HepG2 (cell line): ENCODE results near the gene URM1. TPM values are rescaled to one million over a fixed set of nuclear protein-coding genes. Genes with fewer than 3 reads are reported as not detected.

ENCODE experiments used
- ATAC-seq: fragments of 200-7000 bp; cut with Tn5 transposase; 3 replicates; pipeline ENCODE4 v1.9.1; 2020; ENCODE audit warnings: mild to moderate bottlenecking, moderate library complexity
- BruUV-seq: library from RNA; stranded (reverse); fragments of 400-500 nt; replicated peaks from 2 replicates; lab custom pipeline; 2021; lab: Mats Ljungman, UMichigan
- CTCF ChIA-PET: fragments of 300-600 bp; formaldehyde crosslinking; extraction: SDS; loops from one replicate; lab custom pipeline; 2021; ENCODE audit warnings: low total read pairs, inconsistent platforms, low intra/inter-chr PET ratio; lab: Yijun Ruan, JAX
- POLR2A ChIA-PET: fragments of 350-600 bp; sonication (Branson Sonifier 250); formaldehyde crosslinking; loops from one replicate; lab custom pipeline; 2020; ENCODE audit warnings: antibody characterized with exemption, inconsistent platforms; lab: Yijun Ruan, JAX
- DNase-seq: peaks from one replicate; pipeline ENCODE4 v3.0.0-alpha.2; 2015; ENCODE audit warnings: low spot score
- FAIRE-seq: peaks from 3 replicates; lab custom pipeline; 2011; peaks lifted over from hg19 to GRCh38; lab: Jason Lieb, UNC
- H2AFZ ChIP-seq: one replicate; pipeline ENCODE4 v1.6.1; 2011; ENCODE audit warnings: low read length, inconsistent platforms
- H3K27ac ChIP-seq: fragments of 300-600 bp; 3 replicates; pipeline ENCODE4 v1.8.0; 2011; ENCODE audit warnings: mixed run types, mild to moderate bottlenecking, mixed read lengths, low read length, inconsistent platforms; ENCODE audit not compliant: insufficient read depth; ENCODE audit errors: extremely low read length
- H3K27me3 ChIP-seq, 2 experiments: fragments of 200-600 bp in 1 of 2; 2 replicates in 1 of 2; 3 replicates in 1 of 2; pipeline versions ENCODE4 v1.6.0 to v1.8.0; 2011; ENCODE audit warnings: low read length in 2 of 2, mild to moderate bottlenecking in 2 of 2, moderate library complexity in 2 of 2, inconsistent platforms in 1 of 2; ENCODE audit not compliant: insufficient read depth in 2 of 2, control insufficient read depth in 1 of 2
- H3K36me3 ChIP-seq, 2 experiments: fragments of 200-600 bp in 1 of 2; replicated peaks in 1 of 2; 2 replicates in 1 of 2; 3 replicates in 1 of 2; pipeline versions ENCODE4 v1.5.1 to v1.8.0; 2011; ENCODE audit warnings: low read length in 2 of 2, inconsistent platforms in 1 of 2; ENCODE audit not compliant: insufficient read depth in 2 of 2, control insufficient read depth in 1 of 2
- H3K4me1 ChIP-seq: 2 replicates; pipeline ENCODE4 v1.5.1; 2012; ENCODE audit warnings: low read length, inconsistent platforms; ENCODE audit not compliant: insufficient read depth
- H3K4me2 ChIP-seq: 2 replicates; pipeline ENCODE4 v1.6.0; 2011; ENCODE audit warnings: low read depth, low read length, inconsistent platforms
- H3K4me3 ChIP-seq, 3 experiments: fragments of 200-600 bp in 1 of 3; sonication (generic), shearing (Covaris generic) in 1 of 3; replicated peaks in 1 of 3; 2 replicates each; pipeline ENCODE4 v1.5.1; 2011 to 2016; ENCODE audit warnings: low read length in 3 of 3, inconsistent platforms in 2 of 3, low read depth in 2 of 3, mild to moderate bottlenecking in 2 of 3, control low read depth in 1 of 3, mixed read lengths in 1 of 3; ENCODE audit not compliant: insufficient read depth in 1 of 3
- H3K79me2 ChIP-seq: one replicate; pipeline ENCODE4 v1.6.1; 2011; ENCODE audit warnings: low read length, inconsistent platforms; ENCODE audit not compliant: insufficient read depth
- H3K9ac ChIP-seq: 2 replicates; pipeline ENCODE4 v1.6.0; 2011; ENCODE audit warnings: mild to moderate bottlenecking, low read depth, low read length, inconsistent platforms; ENCODE audit not compliant: insufficient read depth
- H3K9me3 ChIP-seq: 2 replicates; pipeline ENCODE4 v1.5.1; 2012; ENCODE audit warnings: mild to moderate bottlenecking, low read length
- H4K20me1 ChIP-seq: 2 replicates; pipeline ENCODE4 v1.6.0; 2011; ENCODE audit warnings: inconsistent platforms, mild to moderate bottlenecking, low read length, moderate library complexity; ENCODE audit not compliant: insufficient read depth
- AGO2 ChIP-seq: fragments of 200-400 bp; formaldehyde crosslinking; optimal IDR thresholded peaks from 2 replicates; pipeline ENCODE3; 2017; ENCODE audit warnings: mild to moderate bottlenecking, low read depth, low read length, moderate library complexity
- WGBS: methylation state at CpG from one replicate; pipeline ENCODE4 v1.1.6; 2017; ENCODE audit warnings: low lambda C conversion rate; 5-methylcytosine and 5-hydroxymethylcytosine counted together
- in situ Hi-C: cut with HindIII; loops from 2 replicates; pipeline ENCODE4 v1.10.0; 2017; ENCODE audit warnings: low pct_unique_long_range_greater_than_20kb; ENCODE audit not compliant: extremely low pct_ligation_motif_present
- intact Hi-C: fragments of 100-400 bp; cut with micrococcal nuclease; formaldehyde crosslinking; loops from one replicate; pipeline ENCODE4 v1.10.0; 2022; ENCODE audit not compliant: unreplicated experiment
- polyA plus RNA-seq, 8 experiments: library from polyadenylated mRNA; depleted of rRNA in 3 of 8; stranded (reverse) in 7 of 8; unstranded in 1 of 8; fragments of >200 nt; fragmentation: Illumina TruSeq in 4 of 8; extraction: Trizol in 4 of 8; gene quantifications; 2 replicates each; pipeline versions ENCODE4 v1.2.1 to v1.2.3, GENCODE V29; 2011 to 2016; ENCODE audit warnings: low read depth in 4 of 8, missing spikeins in 1 of 8, mixed read lengths in 1 of 8; ENCODE audit not compliant: insufficient read depth in 1 of 8
- total RNA-seq, 5 experiments: library from RNA; depleted of rRNA; stranded (reverse); fragments of >200 nt; fragmentation: Illumina TruSeq; extraction: Trizol; gene quantifications; 2 replicates each; pipeline ENCODE4 v1.2.3, GENCODE V29; 2016; ENCODE audit warnings: low read depth in 1 of 5
- TF ChIP-seq, protein P1 (sequence below): sonication (generic); formaldehyde crosslinking; IDR thresholded peaks from 2 replicates; pipeline ENCODE4 v1.4.0; 2020; ENCODE audit warnings: missing genetic modification reagents
- TF ChIP-seq, protein P2 (sequence below): sonication (generic); formaldehyde crosslinking; IDR thresholded peaks from 2 replicates; pipeline ENCODE4 v1.4.0; 2020; ENCODE audit warnings: missing genetic modification reagents, borderline replicate concordance

URM1 gene
- total and polyA plus RNA-seq, 2 of the 13 experiments (the other 11 are each of a cell fraction or from before 2014, with no cell fraction given), result 37.1 to 41.3 TPM

DNA sequence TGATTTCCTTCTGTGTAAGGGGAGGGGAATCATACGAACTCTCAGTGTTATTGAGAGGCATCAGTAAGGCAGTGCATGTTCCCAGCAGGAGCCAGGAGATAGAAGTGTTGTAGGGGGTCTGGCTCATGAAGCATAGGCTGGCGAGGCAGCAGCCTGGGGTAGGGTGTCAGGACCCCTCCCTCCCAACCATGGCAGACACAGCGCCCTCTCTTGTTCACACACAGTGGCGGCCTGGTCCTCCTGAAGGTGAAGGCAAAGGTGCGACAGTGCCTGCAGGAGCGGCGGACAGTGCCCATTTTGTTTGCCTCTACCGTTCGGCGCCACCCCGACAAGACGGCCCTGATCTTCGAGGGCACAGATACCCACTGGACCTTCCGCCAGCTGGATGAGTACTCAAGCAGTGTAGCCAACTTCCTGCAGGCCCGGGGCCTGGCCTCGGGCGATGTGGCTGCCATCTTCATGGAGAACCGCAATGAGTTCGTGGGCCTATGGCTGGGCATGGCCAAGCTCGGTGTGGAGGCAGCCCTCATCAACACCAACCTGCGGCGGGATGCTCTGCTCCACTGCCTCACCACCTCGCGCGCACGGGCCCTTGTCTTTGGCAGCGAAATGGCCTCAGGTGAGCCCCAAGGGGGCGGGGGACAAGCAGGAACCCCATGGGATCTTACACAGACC, 26.1 kb upstream of the URM1 start:
- DNase-seq, result no peak
- in situ Hi-C loops, result loop anchor here (5.0 kb wide), 1 partner anchor 48 kb away; no protein-coding TSS in a partner anchor
- intact Hi-C loops, result no loop called here
- 95% methylated on average over 20 of the region's 28 CpGs for WGBS
- Histone ChIP-seq H3K4me1 (peaks cover 15% of the 10 kb centered on the region), H3K4me3 (no peak overlapping the region), H3K9ac (no peak overlapping the region), H2AFZ (no peak overlapping the region), H3K27me3 (no peaks in the 10 kb centered on the region), H3K4me2 (no peak overlapping the region), H3K27ac (no peak overlapping the region), H3K36me3 (peaks cover 21 to 50% of the 10 kb centered on the region in 2 experiments; a peak in 4 of 5 replicates), H3K79me2 (no peaks in the 10 kb centered on the region), H4K20me1 (no peaks in the 10 kb centered on the region), H3K9me3 (no peaks in the 10 kb centered on the region)
- TF ChIP-seq, protein P1, sequence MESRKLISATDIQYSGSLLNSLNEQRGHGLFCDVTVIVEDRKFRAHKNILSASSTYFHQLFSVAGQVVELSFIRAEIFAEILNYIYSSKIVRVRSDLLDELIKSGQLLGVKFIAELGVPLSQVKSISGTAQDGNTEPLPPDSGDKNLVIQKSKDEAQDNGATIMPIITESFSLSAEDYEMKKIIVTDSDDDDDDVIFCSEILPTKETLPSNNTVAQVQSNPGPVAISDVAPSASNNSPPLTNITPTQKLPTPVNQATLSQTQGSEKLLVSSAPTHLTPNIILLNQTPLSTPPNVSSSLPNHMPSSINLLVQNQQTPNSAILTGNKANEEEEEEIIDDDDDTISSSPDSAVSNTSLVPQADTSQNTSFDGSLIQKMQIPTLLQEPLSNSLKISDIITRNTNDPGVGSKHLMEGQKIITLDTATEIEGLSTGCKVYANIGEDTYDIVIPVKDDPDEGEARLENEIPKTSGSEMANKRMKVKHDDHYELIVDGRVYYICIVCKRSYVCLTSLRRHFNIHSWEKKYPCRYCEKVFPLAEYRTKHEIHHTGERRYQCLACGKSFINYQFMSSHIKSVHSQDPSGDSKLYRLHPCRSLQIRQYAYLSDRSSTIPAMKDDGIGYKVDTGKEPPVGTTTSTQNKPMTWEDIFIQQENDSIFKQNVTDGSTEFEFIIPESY (CRISPR knock-in tag), result peak; percentile 97
- peak; percentile 22 for TF ChIP-seq AGO2
- TF ChIP-seq, protein P2, sequence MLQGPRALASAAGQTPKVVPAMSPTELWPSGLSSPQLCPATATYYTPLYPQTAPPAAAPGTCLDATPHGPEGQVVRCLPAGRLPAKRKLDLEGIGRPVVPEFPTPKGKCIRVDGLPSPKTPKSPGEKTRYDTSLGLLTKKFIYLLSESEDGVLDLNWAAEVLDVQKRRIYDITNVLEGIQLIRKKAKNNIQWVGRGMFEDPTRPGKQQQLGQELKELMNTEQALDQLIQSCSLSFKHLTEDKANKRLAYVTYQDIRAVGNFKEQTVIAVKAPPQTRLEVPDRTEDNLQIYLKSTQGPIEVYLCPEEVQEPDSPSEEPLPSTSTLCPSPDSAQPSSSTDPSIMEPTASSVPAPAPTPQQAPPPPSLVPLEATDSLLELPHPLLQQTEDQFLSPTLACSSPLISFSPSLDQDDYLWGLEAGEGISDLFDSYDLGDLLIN (CRISPR knock-in tag), result no peak
- CTCF ChIA-PET, result no interaction called here
- no TSS peak for BruUV-seq
- POLR2A ChIA-PET, result no interaction called here
- ATAC-seq, result no peak
- FAIRE-seq, result no peak
